ENCODE measurements around the gene ACLY.

DNA sequence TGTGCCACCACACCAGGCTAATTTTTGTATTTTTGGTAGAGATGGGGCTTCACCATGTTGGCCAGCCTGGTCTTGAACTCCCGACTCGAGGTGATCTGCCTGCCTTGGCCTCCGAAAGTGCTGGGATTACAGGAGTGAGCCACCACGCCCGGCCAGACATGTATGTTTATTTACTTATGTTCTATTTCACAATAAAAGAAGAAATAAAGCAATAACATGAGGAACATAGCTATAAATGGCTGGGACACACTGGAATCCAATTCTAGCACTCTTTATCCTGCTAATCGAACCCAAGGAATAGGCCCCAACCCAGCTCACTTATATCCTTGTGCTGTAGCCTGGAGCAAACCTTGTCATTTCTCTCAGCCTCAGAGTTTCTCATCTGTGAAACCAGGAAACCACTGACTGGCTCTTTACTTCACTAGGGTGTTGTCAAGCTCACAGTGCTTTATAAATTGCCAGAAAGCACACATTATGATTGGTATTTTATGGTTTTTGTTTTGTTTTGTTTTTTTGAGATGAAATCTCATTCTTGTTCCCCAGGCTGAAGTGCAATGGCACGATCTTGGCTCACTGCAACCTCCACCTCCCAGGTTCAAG lies 7.3 kb upstream of the ACLY start:
- TF ChIP-seq, protein P1, sequence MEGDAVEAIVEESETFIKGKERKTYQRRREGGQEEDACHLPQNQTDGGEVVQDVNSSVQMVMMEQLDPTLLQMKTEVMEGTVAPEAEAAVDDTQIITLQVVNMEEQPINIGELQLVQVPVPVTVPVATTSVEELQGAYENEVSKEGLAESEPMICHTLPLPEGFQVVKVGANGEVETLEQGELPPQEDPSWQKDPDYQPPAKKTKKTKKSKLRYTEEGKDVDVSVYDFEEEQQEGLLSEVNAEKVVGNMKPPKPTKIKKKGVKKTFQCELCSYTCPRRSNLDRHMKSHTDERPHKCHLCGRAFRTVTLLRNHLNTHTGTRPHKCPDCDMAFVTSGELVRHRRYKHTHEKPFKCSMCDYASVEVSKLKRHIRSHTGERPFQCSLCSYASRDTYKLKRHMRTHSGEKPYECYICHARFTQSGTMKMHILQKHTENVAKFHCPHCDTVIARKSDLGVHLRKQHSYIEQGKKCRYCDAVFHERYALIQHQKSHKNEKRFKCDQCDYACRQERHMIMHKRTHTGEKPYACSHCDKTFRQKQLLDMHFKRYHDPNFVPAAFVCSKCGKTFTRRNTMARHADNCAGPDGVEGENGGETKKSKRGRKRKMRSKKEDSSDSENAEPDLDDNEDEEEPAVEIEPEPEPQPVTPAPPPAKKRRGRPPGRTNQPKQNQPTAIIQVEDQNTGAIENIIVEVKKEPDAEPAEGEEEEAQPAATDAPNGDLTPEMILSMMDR (CRISPR knock-in tag; IDR thresholded peaks at IDR 0.05), result no peak
- no peak for TF ChIP-seq SRF (IDR thresholded peaks at IDR 0.05; ENCODE audit: low read depth, low read length)
- TF ChIP-seq HCFC1 (IDR thresholded peaks at IDR 0.05; ENCODE audit: low read depth, low read length), result no peak
- no peak for TF ChIP-seq TARDBP (CRISPR knock-in tag; IDR thresholded peaks at IDR 0.05)
- TF ChIP-seq SUZ12 (IDR thresholded peaks at IDR 0.05; ENCODE audit: low read depth, low read length), result no peak
- TF ChIP-seq ZNF274 (CRISPR knock-in tag; IDR thresholded peaks at IDR 0.05), result no peak
- no peak for TF ChIP-seq ESRRA (CRISPR knock-in tag; IDR thresholded peaks at IDR 0.05; ENCODE audit: low read depth)
- TF ChIP-seq ZNF709 (CRISPR knock-in tag; IDR thresholded peaks at IDR 0.05), result no peak
- no peak for TF ChIP-seq FOXM1 (CRISPR knock-in tag; IDR thresholded peaks at IDR 0.05)
- TF ChIP-seq, protein P2, sequence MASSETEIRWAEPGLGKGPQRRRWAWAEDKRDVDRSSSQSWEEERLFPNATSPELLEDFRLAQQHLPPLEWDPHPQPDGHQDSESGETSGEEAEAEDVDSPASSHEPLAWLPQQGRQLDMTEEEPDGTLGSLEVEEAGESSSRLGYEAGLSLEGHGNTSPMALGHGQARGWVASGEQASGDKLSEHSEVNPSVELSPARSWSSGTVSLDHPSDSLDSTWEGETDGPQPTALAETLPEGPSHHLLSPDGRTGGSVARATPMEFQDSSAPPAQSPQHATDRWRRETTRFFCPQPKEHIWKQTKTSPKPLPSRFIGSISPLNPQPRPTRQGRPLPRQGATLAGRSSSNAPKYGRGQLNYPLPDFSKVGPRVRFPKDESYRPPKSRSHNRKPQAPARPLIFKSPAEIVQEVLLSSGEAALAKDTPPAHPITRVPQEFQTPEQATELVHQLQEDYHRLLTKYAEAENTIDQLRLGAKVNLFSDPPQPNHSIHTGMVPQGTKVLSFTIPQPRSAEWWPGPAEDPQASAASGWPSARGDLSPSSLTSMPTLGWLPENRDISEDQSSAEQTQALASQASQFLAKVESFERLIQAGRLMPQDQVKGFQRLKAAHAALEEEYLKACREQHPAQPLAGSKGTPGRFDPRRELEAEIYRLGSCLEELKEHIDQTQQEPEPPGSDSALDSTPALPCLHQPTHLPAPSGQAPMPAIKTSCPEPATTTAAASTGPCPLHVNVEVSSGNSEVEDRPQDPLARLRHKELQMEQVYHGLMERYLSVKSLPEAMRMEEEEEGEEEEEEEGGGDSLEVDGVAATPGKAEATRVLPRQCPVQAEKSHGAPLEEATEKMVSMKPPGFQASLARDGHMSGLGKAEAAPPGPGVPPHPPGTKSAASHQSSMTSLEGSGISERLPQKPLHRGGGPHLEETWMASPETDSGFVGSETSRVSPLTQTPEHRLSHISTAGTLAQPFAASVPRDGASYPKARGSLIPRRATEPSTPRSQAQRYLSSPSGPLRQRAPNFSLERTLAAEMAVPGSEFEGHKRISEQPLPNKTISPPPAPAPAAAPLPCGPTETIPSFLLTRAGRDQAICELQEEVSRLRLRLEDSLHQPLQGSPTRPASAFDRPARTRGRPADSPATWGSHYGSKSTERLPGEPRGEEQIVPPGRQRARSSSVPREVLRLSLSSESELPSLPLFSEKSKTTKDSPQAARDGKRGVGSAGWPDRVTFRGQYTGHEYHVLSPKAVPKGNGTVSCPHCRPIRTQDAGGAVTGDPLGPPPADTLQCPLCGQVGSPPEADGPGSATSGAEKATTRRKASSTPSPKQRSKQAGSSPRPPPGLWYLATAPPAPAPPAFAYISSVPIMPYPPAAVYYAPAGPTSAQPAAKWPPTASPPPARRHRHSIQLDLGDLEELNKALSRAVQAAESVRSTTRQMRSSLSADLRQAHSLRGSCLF (CRISPR knock-in tag; IDR thresholded peaks at IDR 0.05; ENCODE audit: borderline replicate concordance), result no peak
- no peak for TF ChIP-seq GABPA (IDR thresholded peaks at IDR 0.05; ENCODE audit: low read depth, low read length)
- no peak for TF ChIP-seq GABPA (CRISPR knock-in tag; IDR thresholded peaks at IDR 0.05; ENCODE audit: low read depth)

Data from HepG2 (cell line).